Fibroblast of lung (primary cell): ENCODE data around the gene RNF212. TPM values are rescaled to one million over a fixed set of nuclear protein-coding genes. Genes with fewer than 3 reads are reported as not detected.
"Not testable (repeated sequence)": the region's sequence is repeated elsewhere in the genome, so short reads cannot be mapped to it uniquely, and the experiment has no call there.

Experiments used
- DNase-seq, 2 donors: peaks; one replicate each; pipeline versions ENCODE4 v3.0.0 to v3.0.0-alpha.2; 2010; ENCODE audit warnings: low read depth in 2 of 2
- H2AFZ ChIP-seq: 2 replicates; pipeline ENCODE4 v1.5.1; 2012; ENCODE audit warnings: low read length, control low read depth, inconsistent platforms
- H3K27ac ChIP-seq: 2 replicates; pipeline ENCODE4 v1.5.1; 2011; ENCODE audit warnings: low read length, control low read depth; ENCODE audit not compliant: insufficient read depth
- H3K27me3 ChIP-seq: 2 replicates; pipeline ENCODE4 v1.5.1; 2011; ENCODE audit warnings: mild to moderate bottlenecking, low read length; ENCODE audit not compliant: control insufficient read depth, insufficient read depth
- H3K36me3 ChIP-seq: 2 replicates; pipeline ENCODE4 v1.5.1; 2011; ENCODE audit warnings: low read length; ENCODE audit not compliant: control insufficient read depth, insufficient read depth
- H3K4me1 ChIP-seq: 2 replicates; pipeline ENCODE4 v1.5.1; 2011; ENCODE audit warnings: low read length; ENCODE audit not compliant: control insufficient read depth, insufficient read depth; ENCODE audit errors: extremely low read depth
- H3K4me2 ChIP-seq: 2 replicates; pipeline ENCODE4 v1.5.1; 2011; ENCODE audit warnings: low read length, control low read depth; ENCODE audit not compliant: insufficient read depth; ENCODE audit errors: extremely low read depth
- H3K4me3 ChIP-seq, 4 experiments: fragments of 200-600 bp in 1 of 4; sonication (generic) in 1 of 4; replicated peaks in 1 of 4; 2 replicates each; pipeline ENCODE4 v1.5.1; 2011 to 2016; ENCODE audit warnings: low read length in 4 of 4, low read depth in 3 of 4, mild to moderate bottlenecking in 3 of 4, control low read depth in 2 of 4, inconsistent platforms in 1 of 4, mixed read lengths in 1 of 4; ENCODE audit not compliant: insufficient read depth in 1 of 4; ENCODE audit errors: control extremely low read depth in 1 of 4
- H3K79me2 ChIP-seq: 2 replicates; pipeline ENCODE4 v1.5.1; 2012; ENCODE audit warnings: mild to moderate bottlenecking, low read length, inconsistent platforms; ENCODE audit not compliant: control insufficient read depth, insufficient read depth
- H3K9ac ChIP-seq: 2 replicates; pipeline ENCODE4 v1.5.1; 2011; ENCODE audit warnings: mild to moderate bottlenecking, low read length, control low read depth; ENCODE audit not compliant: insufficient read depth
- H3K9me3 ChIP-seq: 2 replicates; pipeline ENCODE4 v1.5.1; 2012; ENCODE audit warnings: low read depth, low read length; ENCODE audit not compliant: control insufficient read depth, insufficient read depth
- H4K20me1 ChIP-seq: 2 replicates; pipeline ENCODE4 v1.5.1; 2011; ENCODE audit warnings: low read length; ENCODE audit not compliant: control insufficient read depth, insufficient read depth; ENCODE audit errors: extremely low read depth
- EZH2 ChIP-seq: IDR thresholded peaks from 2 replicates; pipeline ENCODE4 v1.5.1; 2012; ENCODE audit warnings: low read length, control low read depth, mild to moderate bottlenecking; ENCODE audit errors: missing control alignments
- polyA plus RNA-seq, 2 donors: library from polyadenylated mRNA; depleted of rRNA in 1 of 2; stranded (reverse) in 1 of 2; unstranded in 1 of 2; fragments of >200 nt; gene quantifications; 2 replicates each; pipeline ENCODE4 v1.2.1, GENCODE V29; 2011 to 2012; ENCODE audit warnings: missing spikeins in 1 of 2
- total RNA-seq: library from RNA; depleted of rRNA; stranded (reverse); fragments of >200 nt; gene quantifications from 2 replicates; pipeline ENCODE4 v1.2.1, GENCODE V29; 2014
- TF ChIP-seq, protein P1 (sequence below), 2 donors: IDR thresholded peaks in 1 of 2; conservative IDR thresholded peaks in 1 of 2; 1 replicate in 1 of 2; 2 replicates in 1 of 2; pipeline ENCODE4 v1.5.1; 2011 to 2012; ENCODE audit warnings: low read length in 2 of 2, control low read depth in 1 of 2, inconsistent platforms in 1 of 2, low read depth in 1 of 2, mild to moderate bottlenecking in 1 of 2

RNF212 gene
- total and polyA plus RNA-seq, 2 donors (not counting 1 experiment from before 2014, with no cell fraction given), result 0.66 to 1.6 TPM

DNA sequence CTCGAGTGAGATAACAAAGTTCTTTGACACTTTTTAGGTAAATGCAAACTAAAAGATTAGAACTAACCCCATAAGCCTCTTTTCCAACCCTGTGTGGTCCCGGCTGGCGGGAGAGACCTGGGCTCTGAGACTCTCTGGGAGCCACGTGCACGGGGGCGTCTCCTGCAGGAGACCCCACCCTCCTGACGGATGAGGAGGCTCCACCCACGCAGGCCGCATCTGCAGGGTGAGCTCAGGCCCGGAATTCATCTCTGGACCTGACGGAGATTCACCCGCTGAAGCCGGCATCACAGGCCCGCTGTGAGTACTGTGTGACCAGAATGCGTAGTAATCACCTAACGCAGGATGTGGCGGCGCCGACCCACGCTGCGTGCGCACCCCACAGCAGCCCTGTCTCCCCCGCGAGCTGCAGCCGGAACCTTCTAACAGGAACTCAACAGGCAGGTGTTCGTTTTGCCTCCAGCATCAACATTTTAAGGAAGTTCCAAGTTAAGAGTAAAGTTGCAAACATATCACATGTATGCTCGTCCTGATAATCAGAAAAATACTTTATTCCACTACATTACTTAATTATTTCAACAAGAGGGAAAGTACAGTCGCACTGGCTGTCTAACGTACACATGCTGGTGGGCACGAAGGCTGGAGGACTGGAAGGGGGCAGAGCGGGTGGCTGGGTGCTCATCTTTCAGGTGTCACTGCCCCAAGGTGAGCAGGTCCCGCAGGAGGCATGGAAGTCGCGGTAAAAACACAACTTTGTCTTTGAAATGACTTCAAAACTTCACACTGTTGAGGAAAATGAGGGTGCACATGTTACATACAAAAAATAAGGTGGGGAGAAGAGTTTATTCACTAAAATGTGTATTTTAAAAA is 57.4 kb downstream of the RNF212 start:
- Histone ChIP-seq H3K36me3 (no peaks in the 10 kb centered on the region), H3K27me3 (peaks cover 50% of the 10 kb centered on the region), H2AFZ (no peak overlapping the region), H3K9ac (no peak overlapping the region), H3K4me2 (no peak overlapping the region), H3K4me3 (no peak overlapping the region), H4K20me1 (no peaks in the 10 kb centered on the region), H3K27ac (no peak overlapping the region), H3K79me2 (no peaks in the 10 kb centered on the region), H3K4me1 (no peaks in the 10 kb centered on the region), H3K9me3 (no peaks in the 10 kb centered on the region)
- peak; percentile 18 to 27 for DNase-seq
- TF ChIP-seq, protein P1, sequence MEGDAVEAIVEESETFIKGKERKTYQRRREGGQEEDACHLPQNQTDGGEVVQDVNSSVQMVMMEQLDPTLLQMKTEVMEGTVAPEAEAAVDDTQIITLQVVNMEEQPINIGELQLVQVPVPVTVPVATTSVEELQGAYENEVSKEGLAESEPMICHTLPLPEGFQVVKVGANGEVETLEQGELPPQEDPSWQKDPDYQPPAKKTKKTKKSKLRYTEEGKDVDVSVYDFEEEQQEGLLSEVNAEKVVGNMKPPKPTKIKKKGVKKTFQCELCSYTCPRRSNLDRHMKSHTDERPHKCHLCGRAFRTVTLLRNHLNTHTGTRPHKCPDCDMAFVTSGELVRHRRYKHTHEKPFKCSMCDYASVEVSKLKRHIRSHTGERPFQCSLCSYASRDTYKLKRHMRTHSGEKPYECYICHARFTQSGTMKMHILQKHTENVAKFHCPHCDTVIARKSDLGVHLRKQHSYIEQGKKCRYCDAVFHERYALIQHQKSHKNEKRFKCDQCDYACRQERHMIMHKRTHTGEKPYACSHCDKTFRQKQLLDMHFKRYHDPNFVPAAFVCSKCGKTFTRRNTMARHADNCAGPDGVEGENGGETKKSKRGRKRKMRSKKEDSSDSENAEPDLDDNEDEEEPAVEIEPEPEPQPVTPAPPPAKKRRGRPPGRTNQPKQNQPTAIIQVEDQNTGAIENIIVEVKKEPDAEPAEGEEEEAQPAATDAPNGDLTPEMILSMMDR (conservative IDR thresholded peaks at IDR 0.05 in 1 of 2, IDR thresholded peaks at IDR 0.05 in 1 of 2; ENCODE audit: low read depth in 1 of 2, low read length in 2 of 2), result no peak
- no peak for TF ChIP-seq EZH2

DNA sequence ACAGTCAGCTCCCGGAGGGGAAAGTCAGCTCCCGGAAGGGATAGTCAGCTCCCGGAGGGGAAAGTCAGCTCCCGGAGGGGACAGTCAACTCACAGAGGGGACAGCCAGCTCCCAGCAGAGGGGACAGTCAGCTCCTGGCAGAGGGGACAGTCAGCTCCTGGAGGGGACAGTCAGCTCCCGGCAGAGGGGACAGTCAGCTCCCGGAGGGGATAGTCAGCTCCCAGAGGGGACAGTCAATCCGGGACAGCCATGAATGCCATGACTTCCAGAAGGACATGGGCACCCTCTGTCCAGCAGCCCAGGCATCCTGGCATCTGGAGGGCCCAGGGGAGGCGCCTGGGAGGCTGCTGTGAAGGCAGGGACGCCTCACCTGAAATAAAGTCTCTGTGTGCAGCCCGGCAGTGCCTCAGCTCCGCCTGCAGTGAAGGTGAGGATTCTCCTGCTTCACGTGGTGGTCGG is 58.1 kb downstream of the RNF212 start:
- H3K79me2 ChIP-seq, H3K36me3 ChIP-seq, H3K4me2 ChIP-seq, H3K9me3 ChIP-seq, H3K9ac ChIP-seq, H4K20me1 ChIP-seq, DNase-seq, H3K4me3 ChIP-seq, H3K4me1 ChIP-seq, H3K27ac ChIP-seq, H2AFZ ChIP-seq: not testable (repeated sequence)
- H3K27me3 ChIP-seq, result peaks cover 50% of the 10 kb centered on the region

DNA sequence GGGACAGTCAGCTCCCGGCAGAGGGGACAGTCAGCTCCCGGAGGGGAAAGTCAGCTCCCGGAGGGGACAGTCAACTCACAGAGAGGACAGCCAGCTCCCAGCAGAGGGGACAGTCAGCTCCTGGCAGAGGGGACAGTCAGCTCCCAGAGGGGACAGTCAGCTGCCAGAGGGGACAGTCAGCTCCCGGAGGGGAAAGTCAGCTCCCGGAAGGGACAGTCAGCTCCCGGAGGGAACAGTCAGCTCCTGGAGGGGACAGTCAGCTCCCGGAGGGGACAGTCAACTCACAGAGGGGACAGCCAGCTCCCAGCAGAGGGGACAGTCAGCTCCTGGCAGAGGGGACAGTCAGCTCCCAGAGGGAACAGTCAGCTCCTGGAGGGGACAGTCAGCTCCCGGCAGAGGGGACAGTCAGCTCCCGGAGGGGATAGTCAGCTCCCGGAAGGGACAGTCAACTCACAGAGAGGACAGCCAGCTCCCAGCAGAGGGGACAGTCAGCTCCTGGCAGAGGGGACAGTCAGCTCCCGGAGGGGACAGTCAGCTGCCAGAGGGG is 58.6 kb downstream of the RNF212 start:
- DNase-seq, H3K9me3 ChIP-seq, H3K4me3 ChIP-seq, H4K20me1 ChIP-seq, H3K4me1 ChIP-seq, H3K36me3 ChIP-seq, H3K9ac ChIP-seq, H3K4me2 ChIP-seq, H2AFZ ChIP-seq, H3K79me2 ChIP-seq, H3K27ac ChIP-seq: not testable (repeated sequence)
- peaks cover 47% of the 10 kb centered on the region for H3K27me3 ChIP-seq

DNA sequence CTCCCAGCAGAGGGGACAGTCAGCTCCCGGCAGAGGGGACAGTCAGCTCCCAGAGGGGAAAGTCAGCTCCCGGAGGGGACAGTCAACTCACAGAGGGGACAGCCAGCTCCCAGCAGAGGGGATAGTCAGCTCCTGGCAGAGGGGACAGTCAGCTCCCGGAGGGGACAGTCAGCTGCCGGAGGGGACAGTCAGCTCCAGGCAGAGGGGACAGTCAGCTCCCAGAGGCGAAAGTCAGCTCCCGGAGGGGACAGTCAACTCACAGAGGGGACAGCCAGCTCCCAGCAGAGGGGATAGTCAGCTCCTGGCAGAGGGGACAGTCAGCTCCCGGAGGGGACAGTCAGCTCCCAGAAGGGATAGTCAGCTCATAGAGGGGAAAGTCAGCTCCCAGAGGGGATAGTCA is 59.5 kb downstream of the RNF212 start:
- H3K4me1 ChIP-seq, H3K9ac ChIP-seq, H3K36me3 ChIP-seq, H3K9me3 ChIP-seq, H3K4me3 ChIP-seq, H3K4me2 ChIP-seq, H3K27ac ChIP-seq, H2AFZ ChIP-seq, H4K20me1 ChIP-seq, DNase-seq, H3K79me2 ChIP-seq: not testable (repeated sequence)
- H3K27me3 ChIP-seq, result peaks cover 42% of the 10 kb centered on the region
